Muscle of leg (tissue), 11 donors: ENCODE measurements around the gene PPP6R1. TPM values are rescaled to one million over a fixed set of nuclear protein-coding genes. Genes with fewer than 3 reads are reported as not detected.

ENCODE experiments used
- DNase-seq: peaks from one replicate; pipeline ENCODE4 v3.0.0; 2013
- H3K27ac ChIP-seq: one replicate; pipeline ENCODE4 v1.5.1; 2013; ENCODE audit warnings: mild to moderate bottlenecking, low read length, control low read depth
- H3K27me3 ChIP-seq: one replicate; pipeline ENCODE4 v1.6.1; 2013; ENCODE audit warnings: low read length; ENCODE audit not compliant: control insufficient read depth, insufficient read depth
- H3K36me3 ChIP-seq: one replicate; pipeline ENCODE4 v1.6.1; 2013; ENCODE audit warnings: low read length; ENCODE audit not compliant: control insufficient read depth, insufficient read depth
- H3K4me1 ChIP-seq: one replicate; pipeline ENCODE4 v1.6.1; 2013; ENCODE audit warnings: low read length; ENCODE audit not compliant: control insufficient read depth, insufficient read depth
- H3K4me3 ChIP-seq: one replicate; pipeline ENCODE4 v1.5.1; 2013; ENCODE audit warnings: low read length, control low read depth
- H3K9me3 ChIP-seq: replicated peaks from 2 replicates; pipeline ENCODE4 v1.6.1; 2013; ENCODE audit warnings: low read depth, low read length; ENCODE audit not compliant: control insufficient read depth
- WGBS: methylation state at CpG from one replicate; pipeline ENCODE4 v1.1.5; 2013; ENCODE audit warnings: missing lambda C conversion rate; ENCODE audit not compliant: insufficient coverage; 5-methylcytosine and 5-hydroxymethylcytosine counted together
- polyA plus RNA-seq, 8 donors: library from polyadenylated mRNA; unstranded; fragments of 120-200 nt; gene quantifications; one replicate each; pipeline versions ENCODE4 v1.2.1 to v1.2.3, GENCODE V29; 2013; ENCODE audit warnings: inconsistent platforms in 1 of 8, low replicate concordance in 1 of 8; ENCODE audit not compliant: insufficient read length in 8 of 8, insufficient read depth in 1 of 8
- total RNA-seq: library from RNA; stranded (reverse); fragments of 120-200 nt; gene quantifications from one replicate; pipeline ENCODE4 v1.2.4, GENCODE V29; 2013

Gene PPP6R1
- total and polyA plus RNA-seq, 9 donors, result 12.5 to 37.2 (median 32.1) TPM

DNA sequence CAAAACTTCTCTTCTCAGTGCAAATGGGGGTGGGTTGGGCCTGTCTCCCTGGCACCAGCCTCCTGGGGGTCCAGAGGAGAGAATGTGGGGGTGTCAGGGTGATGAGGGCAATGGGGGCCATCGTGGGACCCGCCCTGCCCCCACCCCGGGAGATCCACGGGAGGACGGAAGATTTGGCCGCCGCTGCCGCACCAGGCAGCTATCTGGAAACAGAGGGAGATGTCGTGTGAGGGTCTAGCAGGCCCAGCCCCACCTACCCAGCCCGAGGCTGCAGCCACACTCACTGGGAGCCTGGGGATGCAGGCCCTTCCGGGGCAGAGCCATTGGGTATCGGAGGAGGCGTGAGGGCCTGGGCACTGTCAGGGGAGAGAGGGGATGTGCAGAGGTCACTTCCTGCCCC, 28.5 kb downstream of the PPP6R1 start:
- H3K4me1 ChIP-seq, result no peaks in the 10 kb centered on the region
- WGBS, result 85% methylated on average over 8 of the region's 13 CpGs
- peaks cover 82% of the 10 kb centered on the region for H3K36me3 ChIP-seq
- H3K27ac ChIP-seq, result no peak overlapping the region
- no peaks in the 10 kb centered on the region for H3K27me3 ChIP-seq
- no peak for DNase-seq
- no peaks in the 10 kb centered on the region for H3K9me3 ChIP-seq
- no peak overlapping the region for H3K4me3 ChIP-seq

DNA sequence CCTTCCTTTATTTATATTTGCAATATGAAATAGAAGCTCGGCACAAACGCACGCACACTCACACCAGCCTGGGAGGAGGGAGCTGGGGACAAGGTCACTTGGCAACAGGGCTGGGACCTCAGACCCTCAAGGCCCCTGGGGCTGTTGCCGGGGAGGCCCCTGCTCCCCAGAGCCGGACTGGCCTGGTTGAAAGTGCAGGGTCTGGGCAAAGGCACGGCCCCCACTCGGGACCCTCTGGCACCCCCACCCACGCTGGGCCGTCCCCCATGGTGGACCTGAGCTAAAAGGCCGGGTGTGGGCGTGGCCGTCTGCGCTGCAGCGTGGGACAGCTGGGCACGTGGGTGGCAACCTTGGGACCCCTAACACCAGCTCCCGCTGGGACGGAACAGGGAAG, 29.0 kb downstream of the PPP6R1 start:
- 85% methylated on average over 11 of the region's 17 CpGs for WGBS
- Histone ChIP-seq H3K27ac (no peak overlapping the region), H3K27me3 (no peaks in the 10 kb centered on the region), H3K4me3 (no peak overlapping the region), H3K4me1 (no peaks in the 10 kb centered on the region), H3K36me3 (peaks cover 76% of the 10 kb centered on the region), H3K9me3 (no peaks in the 10 kb centered on the region)
- no peak for DNase-seq

DNA sequence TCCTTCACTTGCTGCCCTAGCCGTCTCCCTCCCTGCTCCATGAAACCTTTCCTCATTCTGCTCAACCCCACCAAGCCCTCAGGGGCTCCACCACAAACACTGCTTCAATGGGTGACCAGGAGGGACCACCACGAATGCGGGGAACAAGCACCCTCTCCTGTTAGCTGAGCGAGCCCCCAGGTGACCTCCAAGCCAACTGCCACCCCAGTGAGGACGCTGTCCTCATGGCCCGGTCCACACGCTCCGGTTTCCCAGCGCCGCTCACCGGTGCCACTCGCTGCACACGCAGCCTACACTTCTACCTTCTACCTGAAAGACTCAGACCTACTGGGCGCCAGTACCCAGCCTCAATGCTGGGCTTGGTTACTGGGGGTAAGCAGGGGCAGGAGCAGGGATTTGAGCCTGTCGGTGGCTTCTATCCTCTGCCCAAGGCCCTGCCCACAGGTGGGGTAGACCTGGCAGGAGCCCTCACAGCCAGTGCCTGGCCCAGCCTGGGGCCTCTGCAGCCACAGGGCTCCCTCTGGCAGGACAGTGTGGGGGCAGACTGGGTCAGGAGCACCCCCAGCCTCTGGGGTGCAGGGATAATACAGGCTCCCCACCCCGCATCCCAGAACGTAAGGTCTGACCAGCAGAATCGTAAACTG, 29.6 kb downstream of the PPP6R1 start:
- no peak overlapping the region for H3K4me3 ChIP-seq
- H3K4me1 ChIP-seq, result no peaks in the 10 kb centered on the region
- 90% methylated on average over 8 of the region's 18 CpGs for WGBS
- no peak for DNase-seq
- no peaks in the 10 kb centered on the region for H3K9me3 ChIP-seq
- H3K36me3 ChIP-seq, result peaks cover 72% of the 10 kb centered on the region
- no peak overlapping the region for H3K27ac ChIP-seq
- H3K27me3 ChIP-seq, result no peaks in the 10 kb centered on the region

DNA sequence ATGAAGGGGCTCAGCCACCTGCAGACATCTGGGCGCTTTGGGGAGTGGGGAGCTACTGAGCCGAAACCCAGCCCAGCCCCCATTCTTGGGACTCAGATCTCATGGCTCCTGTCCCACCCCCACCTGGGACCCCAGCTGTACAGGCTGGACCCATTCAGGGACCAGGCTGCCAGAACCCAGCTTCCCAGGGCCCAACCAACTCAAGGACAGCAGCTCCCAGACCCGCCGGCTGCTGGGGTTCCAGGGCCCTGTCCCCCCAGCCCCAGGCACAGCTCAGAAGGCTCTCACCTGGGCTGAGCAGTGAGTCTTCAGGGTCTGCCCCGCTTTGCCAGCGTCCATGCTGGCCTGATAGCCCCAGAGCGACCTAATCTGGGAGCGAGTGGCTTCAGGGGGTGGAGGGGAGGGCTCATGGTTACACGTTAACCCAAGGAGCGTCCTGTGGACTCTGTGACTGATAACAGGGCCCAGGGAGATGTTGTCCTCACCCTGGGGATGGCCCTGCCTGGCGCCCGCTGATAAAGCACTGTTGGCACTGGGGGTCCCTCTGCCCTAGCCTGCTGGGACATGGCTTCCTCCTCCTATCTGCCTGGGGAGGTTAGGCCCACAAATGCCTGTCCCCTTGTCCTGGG, 30.3 kb downstream of the PPP6R1 start, which contains the start of gene TMEM86B:
Gene TMEM86B, minus strand, starts transcription at position 361 of the 629 bp plus-strand sequence. Its CDS starts 22 bp downstream, at position 339.
- H3K36me3 ChIP-seq, result peaks cover 69% of the 10 kb centered on the region
- DNase-seq, result no peak
- H3K4me3 ChIP-seq, result no peak within 1 kb of the TSS
- no peaks in the 10 kb centered on the region for H3K9me3 ChIP-seq
- no peaks in the 10 kb centered on the region for H3K4me1 ChIP-seq
- WGBS, result 61% methylated on average over 12 of the region's 12 CpGs
- H3K27ac ChIP-seq, result no peak within 1 kb of the TSS
- no peaks in the 10 kb centered on the region for H3K27me3 ChIP-seq

DNA sequence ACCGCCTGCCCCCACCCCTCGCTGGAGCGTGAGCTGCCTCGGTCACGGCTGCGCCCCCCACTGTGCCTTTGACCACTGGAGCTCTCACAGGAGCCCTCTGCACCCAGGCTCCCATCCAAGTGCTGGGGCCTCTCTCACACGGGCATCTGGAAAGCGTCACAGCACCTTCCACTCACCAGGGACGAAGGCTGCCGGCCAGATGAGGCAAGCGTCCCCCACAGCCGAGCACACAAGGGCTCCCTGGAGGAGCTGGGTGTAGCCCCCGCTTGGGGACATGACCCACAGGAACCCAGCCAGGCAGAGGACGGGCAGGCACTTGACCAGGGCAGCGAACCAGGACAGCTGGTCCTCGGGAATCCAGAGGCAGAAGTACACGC, 30.8 kb downstream of the PPP6R1 start:
- Histone ChIP-seq H3K9me3 (no peaks in the 10 kb centered on the region), H3K4me3 (no peak overlapping the region), H3K27ac (no peak overlapping the region), H3K4me1 (no peaks in the 10 kb centered on the region), H3K36me3 (peaks cover 66% of the 10 kb centered on the region), H3K27me3 (no peaks in the 10 kb centered on the region)
- WGBS, result 49% methylated on average over 17 of the region's 17 CpGs
- DNase-seq, result no peak

DNA sequence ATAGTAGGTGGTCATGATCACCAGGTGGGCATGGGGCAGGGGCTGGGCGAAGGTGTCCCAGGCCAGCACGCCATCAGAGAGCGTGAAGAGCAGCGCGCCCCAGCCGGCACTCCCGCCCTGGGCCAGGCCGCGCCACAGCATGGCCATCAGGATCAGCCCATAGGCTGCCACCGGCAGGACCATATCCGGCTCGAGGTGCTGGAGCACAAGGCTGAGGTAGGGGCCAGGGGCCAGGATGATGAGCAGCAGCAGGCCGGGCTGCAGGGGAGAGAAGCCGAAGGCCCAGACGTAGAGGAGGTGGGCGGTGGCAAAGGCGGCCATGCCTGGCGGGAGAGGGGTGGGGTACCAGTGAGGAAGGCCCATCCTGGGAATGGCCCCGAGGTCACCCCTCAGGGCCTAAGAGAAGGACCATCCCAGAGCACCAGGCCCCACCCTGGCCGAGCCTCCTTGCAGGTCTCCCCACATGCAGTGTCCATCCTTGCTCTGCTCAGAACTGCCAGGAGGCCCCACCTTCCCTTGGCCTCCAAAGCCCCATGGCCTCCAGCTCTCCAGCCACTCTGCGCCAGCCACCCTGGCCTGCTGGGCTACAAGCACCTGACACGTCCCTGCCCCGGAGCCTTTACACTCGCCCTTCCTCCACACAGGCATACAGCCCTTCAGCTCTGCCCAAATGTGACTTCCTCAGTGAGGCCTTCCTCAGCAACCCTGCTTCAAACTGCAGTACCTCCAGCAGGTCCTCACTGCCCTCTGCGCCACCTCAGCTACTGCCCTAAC, 31.4 kb downstream of the PPP6R1 start:
- Histone ChIP-seq H3K9me3 (no peaks in the 10 kb centered on the region), H3K4me1 (no peaks in the 10 kb centered on the region), H3K27ac (no peak overlapping the region), H3K4me3 (no peak overlapping the region), H3K36me3 (peaks cover 60% of the 10 kb centered on the region), H3K27me3 (no peaks in the 10 kb centered on the region)
- WGBS, result 86% methylated on average over 25 of the region's 25 CpGs
- DNase-seq, result no peak

DNA sequence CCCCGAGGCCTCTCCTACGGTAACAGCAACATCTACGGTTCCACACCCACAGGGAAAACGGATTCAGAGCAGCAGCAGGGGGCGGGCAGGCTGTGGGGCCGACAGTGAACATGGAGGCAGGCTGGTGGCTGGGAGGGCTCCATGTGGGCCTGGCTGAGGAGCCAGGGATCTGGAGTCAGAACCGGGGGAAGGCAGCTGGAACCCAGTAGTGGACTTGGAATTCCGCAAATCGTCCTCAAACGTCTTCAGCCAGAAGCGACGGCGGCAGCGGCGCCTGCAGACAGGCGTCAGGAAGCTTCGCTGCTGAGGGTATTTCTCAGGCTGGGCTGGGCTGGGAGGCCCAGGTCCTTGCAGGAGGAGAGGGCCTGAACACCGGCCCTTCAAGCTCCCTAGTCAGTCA, 32.0 kb downstream of the PPP6R1 start:
- Histone ChIP-seq H3K36me3 (peaks cover 55% of the 10 kb centered on the region), H3K27ac (no peak overlapping the region), H3K27me3 (no peaks in the 10 kb centered on the region), H3K4me1 (no peaks in the 10 kb centered on the region), H3K4me3 (no peak overlapping the region), H3K9me3 (no peaks in the 10 kb centered on the region)
- 73% methylated on average over 16 of the region's 18 CpGs for WGBS
- DNase-seq, result no peak

DNA sequence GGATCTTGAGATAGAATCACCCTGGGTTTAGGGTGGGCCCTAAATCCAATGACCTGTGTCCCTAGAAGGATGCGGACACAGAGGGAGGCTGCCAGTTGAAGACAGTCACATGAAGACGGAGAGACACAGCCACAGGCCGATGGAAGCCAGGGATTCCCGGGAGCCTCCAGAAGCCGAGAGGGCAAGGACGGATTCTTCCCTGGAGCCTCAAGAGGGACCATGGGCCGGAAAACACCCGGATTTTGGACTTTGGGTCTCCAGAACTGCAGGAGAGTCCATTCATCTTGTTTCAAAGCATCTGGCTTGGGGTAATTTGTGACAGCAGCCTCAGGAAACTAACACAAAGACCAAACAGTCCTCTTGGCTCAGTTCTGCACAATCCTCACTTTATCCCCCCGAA, 32.5 kb downstream of the PPP6R1 start:
- 80% methylated on average over 9 of the region's 9 CpGs for WGBS
- Histone ChIP-seq H3K4me1 (no peaks in the 10 kb centered on the region), H3K27me3 (no peaks in the 10 kb centered on the region), H3K27ac (no peak overlapping the region), H3K36me3 (peaks cover 50% of the 10 kb centered on the region), H3K4me3 (no peak overlapping the region), H3K9me3 (no peaks in the 10 kb centered on the region)
- DNase-seq, result no peak

DNA sequence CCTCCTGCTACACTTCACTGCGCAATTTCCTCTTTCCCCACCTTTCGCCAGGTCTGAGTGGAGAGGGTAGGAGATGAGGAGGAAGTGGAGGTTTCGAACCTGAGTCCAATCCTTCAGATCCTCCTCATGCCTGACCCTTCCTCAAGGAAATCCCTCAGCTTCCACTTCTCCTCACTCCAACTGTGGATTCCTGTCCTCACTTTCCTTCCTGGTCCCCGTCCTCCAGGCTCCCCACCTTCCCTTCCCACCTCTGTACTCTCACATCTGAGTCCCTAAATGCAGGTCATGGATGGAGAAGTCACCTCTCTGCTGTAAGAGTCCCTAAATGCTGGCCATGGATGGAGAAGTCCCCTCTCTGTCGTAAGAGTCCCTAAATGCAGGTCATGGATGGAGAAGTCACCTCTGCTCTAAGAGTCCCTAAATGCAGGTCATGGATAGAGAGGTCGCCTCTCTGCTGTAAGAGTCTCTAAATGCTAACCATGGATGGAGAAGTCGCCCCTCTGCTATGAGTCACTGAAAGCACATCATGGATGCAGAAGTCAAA, 33.3 kb downstream of the PPP6R1 start:
- Histone ChIP-seq H3K4me1 (no peaks in the 10 kb centered on the region), H3K27ac (no peak overlapping the region), H3K4me3 (no peak overlapping the region), H3K36me3 (peaks cover 42% of the 10 kb centered on the region), H3K27me3 (no peaks in the 10 kb centered on the region), H3K9me3 (no peaks in the 10 kb centered on the region)
- 88% methylated on average over 4 of the region's 7 CpGs for WGBS
- no peak for DNase-seq
